Erythroblast (primary cell): ENCODE data around the gene TUBB6.

ENCODE experiments used
- GATA1 ChIP-seq: IDR thresholded peaks from 2 replicates; pipeline ENCODE4 v1.6.1; 2011; ENCODE audit warnings: low read depth, mild to moderate bottlenecking, control low read depth, low read length, moderate library complexity
- POLR2A ChIP-seq: IDR thresholded peaks from 2 replicates; pipeline ENCODE4 v1.6.1; 2011; ENCODE audit warnings: mild to moderate bottlenecking, low read length

- TF ChIP-seq POLR2A (no peak), GATA1 (no peak)
These were observed 6.6 kb upstream of the TUBB6 start for GRCh38 chr18:12301263-12302005.
